Mucosa of descending colon (tissue), 3 donors: ENCODE data around the gene THOC2. TPM values are rescaled to one million over a fixed set of nuclear protein-coding genes. Genes with fewer than 3 reads are reported as not detected.
"Not testable (repeated sequence)": the region's sequence is repeated elsewhere in the genome, so short reads cannot be mapped to it uniquely, and the experiment has no call there.

Experiments used
- ATAC-seq: fragments of 200-7000 bp; cut with Tn5 transposase; one replicate; pipeline ENCODE4 v1.9.1; 2020; ENCODE audit warnings: mild to moderate bottlenecking, moderate library complexity
- DNase-seq, 3 donors: peaks; one replicate each; pipeline ENCODE4 v3.0.0-alpha.2; 2020
- H3K36me3 ChIP-seq: fragments of 200-600 bp; one replicate; pipeline ENCODE4 v1.8.0; 2021; ENCODE audit warnings: low read depth, mild to moderate bottlenecking
- H3K4me1 ChIP-seq: fragments of 200-600 bp; one replicate; pipeline ENCODE4 v1.8.0; 2021; ENCODE audit warnings: low read depth, mild to moderate bottlenecking
- H3K4me3 ChIP-seq: fragments of 200-600 bp; one replicate; pipeline ENCODE4 v1.8.0; 2021; ENCODE audit warnings: mild to moderate bottlenecking
- H3K9me3 ChIP-seq: fragments of 200-600 bp; one replicate; pipeline ENCODE4 v1.8.0; 2021; ENCODE audit warnings: mild to moderate bottlenecking
- CTCF ChIP-seq: fragments of 200-600 bp; IDR thresholded peaks from one replicate; pipeline ENCODE4 v1.8.0; 2022; ENCODE audit warnings: antibody characterized with exemption, mild to moderate bottlenecking
- intact Hi-C, 2 donors: fragments of 100-400 bp; cut with DNase I in 1 of 2; cut with micrococcal nuclease in 1 of 2; formaldehyde crosslinking; loops; one replicate each; pipeline versions ENCODE4 v1.11.0 to v1.11.1; 2022; cut with DNase I, micrococcal nuclease
- long read RNA-seq, 2 donors: library from polyadenylated mRNA; unstranded; transcript quantifications; one replicate each; pipeline ENCODE4 v2.0.0, GENCODE V29; 2019 to 2021
- total RNA-seq, 3 donors: library from RNA; stranded (reverse); fragmentation: NEBNext Ultra II Directional in 2 of 3; extraction: Animal tissue kit (Norgen Biotek cat#: 25700) in 2 of 3; gene quantifications; one replicate each; pipeline versions ENCODE4 v1.2.1 to v1.2.4, GENCODE V29; 2021 to 2023
- donor health status: DM: no; HTN: no; CAD: no; lungs with moderate emphysema.
- donor health status: DM: no; HTN: no; CAD: no.
- donor health status: DM: no; HTN: yes; CAD: no.

Gene THOC2, protein sequence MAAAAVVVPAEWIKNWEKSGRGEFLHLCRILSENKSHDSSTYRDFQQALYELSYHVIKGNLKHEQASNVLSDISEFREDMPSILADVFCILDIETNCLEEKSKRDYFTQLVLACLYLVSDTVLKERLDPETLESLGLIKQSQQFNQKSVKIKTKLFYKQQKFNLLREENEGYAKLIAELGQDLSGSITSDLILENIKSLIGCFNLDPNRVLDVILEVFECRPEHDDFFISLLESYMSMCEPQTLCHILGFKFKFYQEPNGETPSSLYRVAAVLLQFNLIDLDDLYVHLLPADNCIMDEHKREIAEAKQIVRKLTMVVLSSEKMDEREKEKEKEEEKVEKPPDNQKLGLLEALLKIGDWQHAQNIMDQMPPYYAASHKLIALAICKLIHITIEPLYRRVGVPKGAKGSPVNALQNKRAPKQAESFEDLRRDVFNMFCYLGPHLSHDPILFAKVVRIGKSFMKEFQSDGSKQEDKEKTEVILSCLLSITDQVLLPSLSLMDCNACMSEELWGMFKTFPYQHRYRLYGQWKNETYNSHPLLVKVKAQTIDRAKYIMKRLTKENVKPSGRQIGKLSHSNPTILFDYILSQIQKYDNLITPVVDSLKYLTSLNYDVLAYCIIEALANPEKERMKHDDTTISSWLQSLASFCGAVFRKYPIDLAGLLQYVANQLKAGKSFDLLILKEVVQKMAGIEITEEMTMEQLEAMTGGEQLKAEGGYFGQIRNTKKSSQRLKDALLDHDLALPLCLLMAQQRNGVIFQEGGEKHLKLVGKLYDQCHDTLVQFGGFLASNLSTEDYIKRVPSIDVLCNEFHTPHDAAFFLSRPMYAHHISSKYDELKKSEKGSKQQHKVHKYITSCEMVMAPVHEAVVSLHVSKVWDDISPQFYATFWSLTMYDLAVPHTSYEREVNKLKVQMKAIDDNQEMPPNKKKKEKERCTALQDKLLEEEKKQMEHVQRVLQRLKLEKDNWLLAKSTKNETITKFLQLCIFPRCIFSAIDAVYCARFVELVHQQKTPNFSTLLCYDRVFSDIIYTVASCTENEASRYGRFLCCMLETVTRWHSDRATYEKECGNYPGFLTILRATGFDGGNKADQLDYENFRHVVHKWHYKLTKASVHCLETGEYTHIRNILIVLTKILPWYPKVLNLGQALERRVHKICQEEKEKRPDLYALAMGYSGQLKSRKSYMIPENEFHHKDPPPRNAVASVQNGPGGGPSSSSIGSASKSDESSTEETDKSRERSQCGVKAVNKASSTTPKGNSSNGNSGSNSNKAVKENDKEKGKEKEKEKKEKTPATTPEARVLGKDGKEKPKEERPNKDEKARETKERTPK (N-terminal part only)
- 10 to 100 TPM; 66.5 to 82.6 (median 75.8) TPM for total RNA-seq
- long read RNA-seq, donor 1, partial matches to known transcripts, result 37 of 49 reads
- long read RNA-seq, donor 1, other reads (novel, unspliced or antisense), result 12 of 49 reads
- long read RNA-seq, donor 2, partial matches to known transcripts, result 28 of 34 reads
- long read RNA-seq, donor 2, other reads (novel, unspliced or antisense), result 6 of 34 reads

DNA sequence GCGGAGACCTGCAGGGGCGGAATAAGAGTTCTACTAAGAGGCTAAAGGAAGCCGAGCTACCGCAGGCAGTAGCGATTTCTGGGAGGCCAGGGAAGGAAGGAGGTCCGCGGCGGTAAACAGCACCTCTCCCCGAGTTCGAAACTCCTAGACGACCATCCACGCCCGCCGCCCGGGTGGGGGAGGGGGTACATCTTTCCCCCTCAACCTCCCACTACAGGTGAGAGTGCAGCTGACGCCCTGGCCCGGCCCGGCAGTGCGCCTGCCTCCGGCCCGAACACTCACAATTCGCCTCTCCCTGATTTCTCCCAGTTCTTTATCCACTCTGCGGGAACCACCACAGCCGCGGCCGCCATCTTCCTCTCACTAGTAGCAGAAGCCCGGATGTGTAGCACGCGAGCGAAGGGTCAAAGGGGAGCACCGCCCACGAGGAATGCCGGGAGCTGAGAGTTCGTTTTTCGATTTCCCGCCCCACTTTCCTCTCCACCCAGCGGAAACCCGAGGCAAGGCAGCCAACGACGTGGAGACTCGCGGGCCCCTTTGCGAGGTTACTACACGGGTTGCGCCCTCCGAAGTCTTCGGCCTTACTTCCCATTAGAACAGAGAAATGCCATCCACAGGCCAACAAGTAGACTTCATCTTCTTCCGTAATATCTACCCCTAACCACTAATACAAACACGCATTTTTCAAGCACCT, at the start of gene THOC2:
TSS of gene THOC2 (minus strand) at position 383 of the 694 bp plus-strand sequence. CDS start at position 353, 30 bp downstream.
- Histone ChIP-seq H3K4me1 (peaks cover 3% of the 10 kb centered on the region), H3K36me3 (no peaks in the 10 kb centered on the region), H3K9me3 (no peaks in the 10 kb centered on the region), H3K4me3 (peak within 1 kb of the TSS; percentile 59)
- intact Hi-C loops, result no loop called here
- DNase-seq (peak; percentile 88 to 90 (median 90)), ATAC-seq (peak; percentile 98)
- no peak for TF ChIP-seq CTCF

DNA sequence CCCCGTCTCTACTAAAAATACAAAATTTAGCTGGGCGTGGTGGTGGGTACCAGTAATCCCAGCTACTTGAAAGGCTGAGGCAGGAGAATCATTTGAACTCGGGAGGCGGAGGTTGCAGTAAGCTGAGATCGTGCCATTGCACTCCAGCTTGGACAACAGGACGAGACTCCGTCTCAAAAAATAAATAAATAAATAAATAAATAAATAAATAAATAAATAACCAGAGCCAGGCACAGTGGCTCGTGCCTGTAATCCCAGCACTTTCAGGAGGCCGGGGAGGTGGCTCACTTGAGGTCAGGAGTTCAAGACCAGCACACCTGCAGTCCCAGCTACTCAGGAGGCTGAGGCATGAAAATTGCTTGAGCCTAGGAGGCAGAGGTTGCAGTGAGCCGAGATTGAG, 48.9 kb upstream of the THOC2 start:
- DNase-seq, H3K4me1 ChIP-seq, intact Hi-C loops, H3K4me3 ChIP-seq, ATAC-seq, H3K9me3 ChIP-seq, H3K36me3 ChIP-seq: not testable (repeated sequence)

DNA sequence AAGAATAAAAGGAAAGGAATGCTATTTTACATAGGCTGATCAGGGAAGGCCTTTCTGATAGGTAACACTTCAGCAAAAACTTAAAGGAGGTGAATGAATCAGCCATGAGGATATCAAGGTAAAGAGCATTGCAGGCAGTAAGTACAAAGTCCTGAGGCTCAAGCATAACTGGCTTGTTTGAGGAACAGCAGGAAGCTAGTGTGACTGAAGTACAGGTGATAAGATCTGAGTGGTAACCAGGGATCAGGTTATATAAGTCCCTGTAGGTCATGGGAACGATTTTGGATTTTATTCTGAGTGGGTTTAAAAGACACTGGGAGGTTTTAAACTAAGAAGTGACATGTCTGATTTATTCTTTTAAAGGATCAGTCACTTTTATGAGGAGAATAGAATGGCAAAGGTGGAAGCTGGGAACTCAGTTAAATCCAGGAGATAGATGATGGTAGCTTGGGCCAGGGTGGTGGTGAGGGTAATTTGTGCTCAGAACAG, 47.1 kb upstream of the THOC2 start:
- H3K4me1 ChIP-seq, result no peaks in the 10 kb centered on the region
- DNase-seq (peak in 1 of 3 donors; percentile 32), ATAC-seq (peak; percentile 89)
- no peaks in the 10 kb centered on the region for H3K36me3 ChIP-seq
- intact Hi-C loops, result no loop called here
- no peaks in the 10 kb centered on the region for H3K9me3 ChIP-seq
- no peak for TF ChIP-seq CTCF
- no peak overlapping the region for H3K4me3 ChIP-seq

- no peak for DNase-seq
- no peaks in the 10 kb centered on the region for H3K36me3 ChIP-seq
- no peaks in the 10 kb centered on the region for H3K4me1 ChIP-seq
- intact Hi-C loops, result no loop called here
- no peak for ATAC-seq
- no peaks in the 10 kb centered on the region for H3K9me3 ChIP-seq
- TF ChIP-seq CTCF, result no peak
- no peak overlapping the region for H3K4me3 ChIP-seq
Measured at GRCh38 chrX:123773258-123773988, 40.6 kb upstream of the THOC2 start.
